H1 (cell line): Measurements from ENCODE around the gene TFRC.

Source experiments
- CBX5 ChIP-seq: fragments of 300-800, 300-1000 bp; sonication (generic); IDR thresholded peaks from 2 replicates; pipeline ENCODE4 v1.7.1; 2016; ENCODE audit warnings: antibody characterized with exemption, low read length, low read depth
- EGR1 ChIP-seq: IDR thresholded peaks from 2 replicates; pipeline ENCODE4 v1.6.1; 2011; ENCODE audit warnings: low read depth, low read length, borderline replicate concordance
- EP300 ChIP-seq, 2 experiments: IDR thresholded peaks; 1 replicate in 1 of 2; 2 replicates in 1 of 2; pipeline ENCODE4 v1.6.1; 2011 to 2012; ENCODE audit warnings: low read depth in 2 of 2, low read length in 2 of 2, mild to moderate bottlenecking in 2 of 2, borderline replicate concordance in 1 of 2, inconsistent platforms in 1 of 2, moderate library complexity in 1 of 2
- EZH2 ChIP-seq: fragments of 200-600 bp; sonication (generic); IDR thresholded peaks from 2 replicates; pipeline ENCODE4 v1.7.1; 2012; ENCODE audit warnings: low read depth, mild to moderate bottlenecking, moderate library complexity, low read length, inconsistent platforms; ENCODE audit not compliant: severe bottlenecking
- KDM5A ChIP-seq: fragments of 200-600 bp; IDR thresholded peaks from 2 replicates; pipeline ENCODE4 v1.7.1; 2012; ENCODE audit warnings: mild to moderate bottlenecking, low read length, inconsistent platforms, mixed read lengths
- POLR2A ChIP-seq, 2 experiments: IDR thresholded peaks; 1 replicate in 1 of 2; 2 replicates in 1 of 2; pipeline ENCODE4 v1.6.1; 2011; ENCODE audit warnings: low read depth in 2 of 2, low read length in 2 of 2, mild to moderate bottlenecking in 2 of 2; ENCODE audit errors: control extremely low read depth in 1 of 2
- POLR2AphosphoS5 ChIP-seq: IDR thresholded peaks from 2 replicates; pipeline ENCODE4 v1.6.1; 2011; ENCODE audit warnings: low read depth, low read length
- RXRA ChIP-seq: IDR thresholded peaks from 2 replicates; pipeline ENCODE4 v1.6.1; 2011; ENCODE audit warnings: low read depth, mild to moderate bottlenecking, low read length, moderate library complexity; ENCODE audit not compliant: insufficient read depth
- SUZ12 ChIP-seq: fragments of 200-600 bp; sonication (generic); IDR thresholded peaks from 2 replicates; pipeline ENCODE4 v1.6.1; 2012; ENCODE audit warnings: mild to moderate bottlenecking, inconsistent platforms, low read length, moderate library complexity, mixed read lengths
- TAF1 ChIP-seq: IDR thresholded peaks from 2 replicates; pipeline ENCODE4 v1.6.1; 2011; ENCODE audit warnings: mild to moderate bottlenecking, low read depth, low read length
- TBP ChIP-seq: IDR thresholded peaks from 2 replicates; pipeline ENCODE4 v1.6.1; 2011; ENCODE audit warnings: low read depth, low read length, improper control_type of control experiment
- TF ChIP-seq, protein P1 (sequence below), 3 experiments: IDR thresholded peaks; 1 replicate in 2 of 3; 2 replicates in 1 of 3; pipeline versions ENCODE4 v1.5.1 to v1.6.1; 2011; ENCODE audit warnings: low read length in 3 of 3, mild to moderate bottlenecking in 3 of 3, inconsistent platforms in 2 of 3, low read depth in 1 of 3, moderate library complexity in 1 of 3; ENCODE audit not compliant: insufficient read depth in 1 of 3; ENCODE audit errors: control extremely low read depth in 1 of 3
- TF ChIP-seq, protein P2 (sequence below): IDR thresholded peaks from 2 replicates; pipeline ENCODE4 v1.6.1; 2012; ENCODE audit warnings: inconsistent platforms

GRCh38 chr3:195999896-196000295 lies 82.0 kb downstream of the TFRC start:
- TF ChIP-seq, protein P1, sequence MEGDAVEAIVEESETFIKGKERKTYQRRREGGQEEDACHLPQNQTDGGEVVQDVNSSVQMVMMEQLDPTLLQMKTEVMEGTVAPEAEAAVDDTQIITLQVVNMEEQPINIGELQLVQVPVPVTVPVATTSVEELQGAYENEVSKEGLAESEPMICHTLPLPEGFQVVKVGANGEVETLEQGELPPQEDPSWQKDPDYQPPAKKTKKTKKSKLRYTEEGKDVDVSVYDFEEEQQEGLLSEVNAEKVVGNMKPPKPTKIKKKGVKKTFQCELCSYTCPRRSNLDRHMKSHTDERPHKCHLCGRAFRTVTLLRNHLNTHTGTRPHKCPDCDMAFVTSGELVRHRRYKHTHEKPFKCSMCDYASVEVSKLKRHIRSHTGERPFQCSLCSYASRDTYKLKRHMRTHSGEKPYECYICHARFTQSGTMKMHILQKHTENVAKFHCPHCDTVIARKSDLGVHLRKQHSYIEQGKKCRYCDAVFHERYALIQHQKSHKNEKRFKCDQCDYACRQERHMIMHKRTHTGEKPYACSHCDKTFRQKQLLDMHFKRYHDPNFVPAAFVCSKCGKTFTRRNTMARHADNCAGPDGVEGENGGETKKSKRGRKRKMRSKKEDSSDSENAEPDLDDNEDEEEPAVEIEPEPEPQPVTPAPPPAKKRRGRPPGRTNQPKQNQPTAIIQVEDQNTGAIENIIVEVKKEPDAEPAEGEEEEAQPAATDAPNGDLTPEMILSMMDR (IDR thresholded peaks at IDR 0.05; ENCODE audit: control extremely low read depth in 1 of 3, insufficient read depth in 1 of 3, low read depth in 1 of 3, low read length in 3 of 3) = no peak
- TF ChIP-seq TAF1 = no peak
- no peak for TF ChIP-seq EZH2
- no peak for TF ChIP-seq EP300 (IDR thresholded peaks at IDR 0.05; ENCODE audit: borderline replicate concordance in 1 of 2, low read depth in 2 of 2, low read length in 2 of 2)
- no peak for TF ChIP-seq EGR1
- TF ChIP-seq TBP = no peak
- TF ChIP-seq, protein P2, sequence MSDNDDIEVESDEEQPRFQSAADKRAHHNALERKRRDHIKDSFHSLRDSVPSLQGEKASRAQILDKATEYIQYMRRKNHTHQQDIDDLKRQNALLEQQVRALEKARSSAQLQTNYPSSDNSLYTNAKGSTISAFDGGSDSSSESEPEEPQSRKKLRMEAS = no peak
- no peak for TF ChIP-seq KDM5A
- TF ChIP-seq POLR2A (IDR thresholded peaks at IDR 0.05; ENCODE audit: control extremely low read depth in 1 of 2, low read depth in 2 of 2, low read length in 2 of 2) = no peak
- TF ChIP-seq POLR2AphosphoS5 = no peak
- TF ChIP-seq SUZ12 = no peak
- no peak for TF ChIP-seq CBX5
- no peak for TF ChIP-seq RXRA
